NB4 (cell line): ENCODE results near the gene DIS3L2.

Experiments
- DNase-seq: peaks from one replicate; pipeline ENCODE4 v3.0.0; 2010; ENCODE audit warnings: low read depth
- H3K4me3 ChIP-seq: one replicate; pipeline ENCODE4 v1.5.1; 2011; ENCODE audit warnings: mild to moderate bottlenecking, low read depth, low read length, moderate library complexity
- MYC ChIP-seq: IDR thresholded peaks from 2 replicates; pipeline ENCODE4 v1.6.1; 2011; ENCODE audit warnings: low read depth, low read length
- POLR2A ChIP-seq: IDR thresholded peaks from 2 replicates; pipeline ENCODE4 v1.6.1; 2011; ENCODE audit warnings: mild to moderate bottlenecking; ENCODE audit not compliant: insufficient read length; ENCODE audit errors: extremely low read depth
- TF ChIP-seq, protein P1 (sequence below): IDR thresholded peaks from 2 replicates; pipeline ENCODE4 v1.6.1; 2011; ENCODE audit warnings: low read depth, low read length
- TF ChIP-seq, protein P2 (sequence below): IDR thresholded peaks from one replicate; pipeline ENCODE4 v1.5.1; 2012; ENCODE audit warnings: low read depth, low read length

The DIS3L2 gene

DNA sequence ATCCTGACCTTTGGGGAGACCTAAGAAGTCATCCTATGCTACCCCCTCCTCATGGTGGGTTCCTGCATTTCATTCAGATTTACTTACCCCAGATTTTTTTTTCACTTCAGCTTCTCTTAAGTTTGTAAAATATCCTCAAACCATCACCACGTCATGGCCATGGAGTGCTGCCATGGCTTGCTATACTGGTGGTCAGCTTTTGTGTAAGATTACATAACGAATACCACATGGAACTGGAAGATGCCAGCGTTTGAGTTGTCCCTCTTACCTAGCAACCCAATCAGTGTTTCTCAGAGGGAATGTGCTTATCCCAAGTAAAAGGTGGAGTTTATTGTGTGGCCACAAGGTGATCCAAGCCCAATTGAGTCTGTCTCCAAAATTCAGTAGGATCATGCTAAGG lies 268.4 kb downstream of the DIS3L2 start:
- no peak overlapping the region for H3K4me3 ChIP-seq
- TF ChIP-seq, protein P1, sequence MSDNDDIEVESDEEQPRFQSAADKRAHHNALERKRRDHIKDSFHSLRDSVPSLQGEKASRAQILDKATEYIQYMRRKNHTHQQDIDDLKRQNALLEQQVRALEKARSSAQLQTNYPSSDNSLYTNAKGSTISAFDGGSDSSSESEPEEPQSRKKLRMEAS = no peak
- TF ChIP-seq MYC (no peak), POLR2A (no peak)
- TF ChIP-seq, protein P2, sequence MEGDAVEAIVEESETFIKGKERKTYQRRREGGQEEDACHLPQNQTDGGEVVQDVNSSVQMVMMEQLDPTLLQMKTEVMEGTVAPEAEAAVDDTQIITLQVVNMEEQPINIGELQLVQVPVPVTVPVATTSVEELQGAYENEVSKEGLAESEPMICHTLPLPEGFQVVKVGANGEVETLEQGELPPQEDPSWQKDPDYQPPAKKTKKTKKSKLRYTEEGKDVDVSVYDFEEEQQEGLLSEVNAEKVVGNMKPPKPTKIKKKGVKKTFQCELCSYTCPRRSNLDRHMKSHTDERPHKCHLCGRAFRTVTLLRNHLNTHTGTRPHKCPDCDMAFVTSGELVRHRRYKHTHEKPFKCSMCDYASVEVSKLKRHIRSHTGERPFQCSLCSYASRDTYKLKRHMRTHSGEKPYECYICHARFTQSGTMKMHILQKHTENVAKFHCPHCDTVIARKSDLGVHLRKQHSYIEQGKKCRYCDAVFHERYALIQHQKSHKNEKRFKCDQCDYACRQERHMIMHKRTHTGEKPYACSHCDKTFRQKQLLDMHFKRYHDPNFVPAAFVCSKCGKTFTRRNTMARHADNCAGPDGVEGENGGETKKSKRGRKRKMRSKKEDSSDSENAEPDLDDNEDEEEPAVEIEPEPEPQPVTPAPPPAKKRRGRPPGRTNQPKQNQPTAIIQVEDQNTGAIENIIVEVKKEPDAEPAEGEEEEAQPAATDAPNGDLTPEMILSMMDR = no peak
- no peak for DNase-seq

DNA sequence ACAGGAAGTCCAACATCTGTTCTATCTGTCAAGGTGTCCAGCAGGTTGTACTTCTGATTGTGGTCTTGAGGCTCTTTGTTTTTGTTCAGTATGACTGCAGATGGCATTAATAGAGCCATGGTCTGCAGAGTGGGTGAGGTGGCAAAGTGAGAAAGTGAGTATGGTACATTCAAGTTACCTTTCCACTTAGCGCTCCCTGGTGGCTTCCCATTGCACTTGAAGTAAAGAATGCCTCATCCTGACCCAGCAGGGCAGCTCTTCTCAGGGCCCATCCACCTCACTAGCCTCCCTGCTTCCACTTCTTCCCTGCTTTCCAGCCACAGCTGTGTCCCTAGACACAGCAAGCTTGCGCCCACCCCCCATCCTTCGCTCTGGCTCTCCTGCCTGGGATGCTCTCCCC lies 269.0 kb downstream of the DIS3L2 start:
- TF ChIP-seq, protein P2 = peak; percentile 23
- TF ChIP-seq, protein P1 = no peak
- DNase-seq = peak; percentile 37
- no peak overlapping the region for H3K4me3 ChIP-seq

DNA sequence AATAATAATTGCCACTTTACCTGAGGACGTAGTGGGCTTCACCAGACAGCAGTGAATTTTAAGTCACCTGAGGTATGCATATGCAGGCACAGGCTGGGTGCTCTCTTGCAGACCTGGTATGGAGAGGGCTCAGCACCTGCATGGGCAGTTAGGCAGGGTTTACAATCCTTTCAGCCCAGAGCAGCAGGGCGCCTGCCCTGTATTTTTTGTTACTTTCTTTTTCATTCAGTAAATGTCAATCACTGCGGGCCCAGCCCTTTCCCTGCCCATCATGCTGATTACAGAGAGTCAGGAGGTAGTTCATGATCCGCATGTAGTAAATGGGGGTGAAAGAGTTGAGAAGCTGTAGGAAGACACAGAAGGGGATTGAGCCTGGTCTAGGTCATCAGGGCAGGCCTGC lies 270.0 kb downstream of the DIS3L2 start:
- DNase-seq = no peak
- TF ChIP-seq POLR2A = no peak
- TF ChIP-seq, protein P1 = no peak
- H3K4me3 ChIP-seq = no peak overlapping the region

DNA sequence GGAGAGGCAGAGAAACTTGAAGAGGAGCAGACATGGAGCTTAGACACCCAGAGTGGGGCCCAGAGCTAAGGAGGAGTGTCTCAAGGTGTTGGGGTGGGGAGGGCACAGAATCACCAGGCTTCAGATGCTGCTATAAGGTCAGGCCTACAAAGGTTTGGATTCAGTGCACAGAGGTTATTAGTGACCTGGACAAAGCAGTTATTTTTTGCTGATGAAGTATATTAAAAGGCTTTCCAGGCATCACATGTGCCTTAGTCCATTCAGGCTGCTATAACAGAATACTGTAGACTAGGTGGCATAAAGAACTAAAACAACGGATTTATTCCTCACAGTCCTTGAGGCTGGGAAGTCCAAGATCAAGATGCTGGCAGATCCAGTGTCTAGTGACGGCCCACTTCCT lies 271.4 kb downstream of the DIS3L2 start:
- H3K4me3 ChIP-seq = no peak overlapping the region
- no peak for DNase-seq
- no peak for TF ChIP-seq POLR2A
- TF ChIP-seq, protein P1 = no peak
- TF ChIP-seq, protein P2 = no peak
- TF ChIP-seq MYC = no peak

DNA sequence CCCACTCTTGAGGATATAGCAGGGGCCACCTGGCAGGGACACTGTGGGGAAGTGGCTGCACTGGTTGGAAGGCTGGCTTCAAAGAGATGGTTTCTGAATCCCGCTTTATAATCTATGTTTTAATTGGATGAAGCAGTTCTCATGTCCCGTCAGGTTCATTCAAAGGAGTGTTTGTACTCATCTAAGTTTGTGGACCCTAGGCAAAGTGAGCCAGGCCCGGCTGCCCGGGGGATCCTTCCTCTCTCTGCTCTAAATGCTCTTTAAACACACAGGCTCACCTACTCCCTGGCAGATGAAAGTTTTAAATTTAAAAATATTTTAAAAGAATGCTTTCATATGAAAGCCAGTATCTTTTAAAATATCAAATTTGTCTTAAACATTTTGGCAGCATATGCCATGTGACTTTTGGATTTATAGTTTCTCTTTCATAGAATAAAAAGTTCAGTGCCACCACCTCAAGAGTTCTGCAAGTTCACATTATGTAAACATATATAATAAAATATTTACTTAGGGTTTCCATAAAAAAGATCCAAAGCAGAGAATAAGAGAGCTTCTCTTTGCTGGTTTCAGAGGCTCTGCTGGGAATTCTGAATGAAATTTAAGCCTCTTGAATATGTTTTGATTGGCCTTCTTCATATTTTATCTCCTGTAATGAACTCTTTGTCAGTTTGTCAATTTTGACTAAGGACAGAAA lies 273.6 kb downstream of the DIS3L2 start:
- no peak for DNase-seq

DNA sequence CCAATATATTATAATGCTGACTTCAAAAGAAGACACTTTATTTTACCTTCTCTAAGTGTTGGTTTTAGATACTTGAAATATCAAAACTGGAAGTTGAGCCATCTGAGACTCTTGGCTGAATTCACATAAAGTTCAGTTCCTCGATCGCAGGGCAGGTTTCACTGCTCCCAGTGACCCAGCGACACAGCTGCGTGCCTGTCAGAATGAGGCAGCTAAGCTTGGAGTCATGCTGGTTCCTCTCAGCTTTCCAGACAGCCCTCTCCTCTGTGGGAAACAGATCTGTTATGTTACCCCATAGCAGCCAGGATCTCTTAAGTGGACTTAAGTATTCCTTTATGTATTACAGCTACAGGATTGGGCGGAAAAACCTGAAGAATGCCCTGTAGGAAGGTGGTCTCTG lies 274.2 kb downstream of the DIS3L2 start:
- TF ChIP-seq POLR2A (no peak), MYC (no peak)
- TF ChIP-seq, protein P2 = no peak
- TF ChIP-seq, protein P1 = no peak
- H3K4me3 ChIP-seq = no peak overlapping the region
- DNase-seq = no peak

More for the DNA sequence above, 273.6 kb downstream of the DIS3L2 start:
- no peak overlapping the region for H3K4me3 ChIP-seq
- TF ChIP-seq, protein P2 = no peak
- no peak for TF ChIP-seq POLR2A
